Gastroesophageal sphincter (tissue), 4 donors: ENCODE data around the gene KRT78. TPM values are rescaled to one million over a fixed set of nuclear protein-coding genes. Genes with fewer than 3 reads are reported as not detected.

Source experiments
- ATAC-seq: fragments of 150-250 bp; one replicate; pipeline ENCODE4 v1.9.1; 2016; ENCODE audit warnings: mild to moderate bottlenecking, moderate library complexity
- H3K27ac ChIP-seq, 4 donors: fragments of 200-600 bp; sonication (generic) in 3 of 4; 1 replicate in 3 of 4; 2 replicates in 1 of 4; pipeline ENCODE4 v1.5.1; 2016 to 2019
- H3K27me3 ChIP-seq: fragments of 200-600 bp; sonication (generic); one replicate; pipeline ENCODE4 v1.5.1; 2019
- H3K36me3 ChIP-seq, 2 donors: fragments of 200-600 bp; sonication (generic); one replicate each; pipeline ENCODE4 v1.5.1; 2019; ENCODE audit warnings: control low read depth in 1 of 2
- H3K4me1 ChIP-seq, 3 donors: fragments of 200-600 bp; sonication (generic); 1 replicate in 2 of 3; 2 replicates in 1 of 3; pipeline ENCODE4 v1.5.1; 2016 to 2019; ENCODE audit warnings: control low read depth in 2 of 3
- H3K4me3 ChIP-seq, 2 donors: fragments of 200-600 bp; sonication (generic); one replicate each; pipeline ENCODE4 v1.5.1; 2019; ENCODE audit warnings: mild to moderate bottlenecking in 1 of 2, moderate library complexity in 1 of 2
- H3K9me3 ChIP-seq, 3 donors: fragments of 200-600 bp; sonication (generic); one replicate each; pipeline ENCODE4 v1.5.1; 2017 to 2019; ENCODE audit warnings: control low read depth in 2 of 3
- EP300 ChIP-seq: sonication (generic); formaldehyde crosslinking; IDR thresholded peaks from one replicate; pipeline ENCODE4 v1.6.1; 2017; ENCODE audit warnings: antibody characterized with exemption, mild to moderate bottlenecking
- POLR2A ChIP-seq, 2 donors: fragments of 450-650 bp; IDR thresholded peaks; one replicate each; pipeline ENCODE4 v1.6.1; 2017; ENCODE audit warnings: antibody characterized with exemption in 2 of 2, mild to moderate bottlenecking in 2 of 2, moderate library complexity in 1 of 2
- POLR2AphosphoS5 ChIP-seq: sonication (generic); formaldehyde crosslinking; IDR thresholded peaks from one replicate; pipeline ENCODE4 v1.6.1; 2017; ENCODE audit warnings: antibody characterized with exemption
- WGBS, 2 donors: methylation state at CpG; one replicate each; pipeline ENCODE4 v1.1.5; 2018; ENCODE audit warnings: low coverage in 1 of 2; 5-methylcytosine and 5-hydroxymethylcytosine counted together
- total RNA-seq, 4 donors: library from RNA; depleted of rRNA; stranded (reverse); fragments of >200 nt; gene quantifications; one replicate each; pipeline ENCODE4 v1.1.0, GENCODE V29; 2016
- TF ChIP-seq, protein P1 (sequence below), 4 experiments: fragments of 200-600 bp in 2 of 4; fragments of 450-650 bp in 2 of 4; sonication (generic) in 1 of 4; IDR thresholded peaks; one replicate each; pipeline ENCODE4 v1.5.1; 2017 to 2019; ENCODE audit warnings: antibody characterized with exemption in 4 of 4, mild to moderate bottlenecking in 2 of 4, moderate library complexity in 2 of 4

Gene KRT78
- total RNA-seq, 4 donors from 2014 or later: 0.27 to 9.5 (median 1.5) TPM

DNA sequence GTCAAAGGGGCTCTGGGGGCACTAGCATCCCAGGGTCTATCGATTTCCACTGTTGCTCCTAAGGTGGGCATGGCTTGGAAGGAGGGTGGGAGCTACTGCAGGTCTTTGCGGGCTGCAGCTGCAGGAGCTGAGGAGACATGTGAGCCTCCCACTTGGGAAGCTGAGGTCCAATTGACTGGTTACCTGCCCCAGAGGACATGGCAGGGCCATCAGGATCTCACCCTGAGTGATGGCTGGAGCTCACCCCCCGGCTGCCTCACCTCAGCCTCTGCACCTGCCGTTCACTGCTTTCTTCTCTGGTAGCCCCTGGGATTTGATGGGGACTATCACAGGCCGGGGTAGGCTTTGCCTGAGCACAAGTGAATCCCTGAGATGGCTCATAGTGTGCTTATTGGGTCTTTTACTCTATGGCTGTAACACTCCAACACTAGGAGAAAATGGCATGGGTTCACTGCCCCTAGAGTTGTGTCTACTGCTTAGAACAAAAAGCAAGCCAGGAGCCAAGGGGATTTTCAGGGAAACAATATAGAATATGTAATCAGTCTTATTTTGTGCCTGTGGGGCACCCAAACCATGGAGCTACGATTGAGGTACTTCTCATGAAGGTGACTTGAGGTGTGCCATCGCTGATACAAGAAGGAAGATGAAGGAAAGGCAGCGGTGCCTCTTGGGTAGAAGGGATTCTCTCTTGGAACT lies 31.6 kb downstream of the KRT78 start:
- H3K4me3 ChIP-seq: no peak overlapping the region
- no peaks in the 10 kb centered on the region for H3K9me3 ChIP-seq
- ATAC-seq: no peak
- TF ChIP-seq, protein P1, sequence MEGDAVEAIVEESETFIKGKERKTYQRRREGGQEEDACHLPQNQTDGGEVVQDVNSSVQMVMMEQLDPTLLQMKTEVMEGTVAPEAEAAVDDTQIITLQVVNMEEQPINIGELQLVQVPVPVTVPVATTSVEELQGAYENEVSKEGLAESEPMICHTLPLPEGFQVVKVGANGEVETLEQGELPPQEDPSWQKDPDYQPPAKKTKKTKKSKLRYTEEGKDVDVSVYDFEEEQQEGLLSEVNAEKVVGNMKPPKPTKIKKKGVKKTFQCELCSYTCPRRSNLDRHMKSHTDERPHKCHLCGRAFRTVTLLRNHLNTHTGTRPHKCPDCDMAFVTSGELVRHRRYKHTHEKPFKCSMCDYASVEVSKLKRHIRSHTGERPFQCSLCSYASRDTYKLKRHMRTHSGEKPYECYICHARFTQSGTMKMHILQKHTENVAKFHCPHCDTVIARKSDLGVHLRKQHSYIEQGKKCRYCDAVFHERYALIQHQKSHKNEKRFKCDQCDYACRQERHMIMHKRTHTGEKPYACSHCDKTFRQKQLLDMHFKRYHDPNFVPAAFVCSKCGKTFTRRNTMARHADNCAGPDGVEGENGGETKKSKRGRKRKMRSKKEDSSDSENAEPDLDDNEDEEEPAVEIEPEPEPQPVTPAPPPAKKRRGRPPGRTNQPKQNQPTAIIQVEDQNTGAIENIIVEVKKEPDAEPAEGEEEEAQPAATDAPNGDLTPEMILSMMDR (IDR thresholded peaks at IDR 0.05): no peak
- TF ChIP-seq POLR2A (IDR thresholded peaks at IDR 0.05) (no peak), POLR2AphosphoS5 (no peak), EP300 (no peak)
- 79 to 83% methylated on average over 4 to 5 of the region's 8 CpGs for WGBS, 2 donors
- H3K27me3 ChIP-seq: peaks cover 21% of the 10 kb centered on the region
- no peaks in the 10 kb centered on the region for H3K36me3 ChIP-seq
- no peak overlapping the region for H3K27ac ChIP-seq
- H3K4me1 ChIP-seq: peaks cover 0 to under 1% (median 0%) of the 10 kb centered on the region in 3 donors

DNA sequence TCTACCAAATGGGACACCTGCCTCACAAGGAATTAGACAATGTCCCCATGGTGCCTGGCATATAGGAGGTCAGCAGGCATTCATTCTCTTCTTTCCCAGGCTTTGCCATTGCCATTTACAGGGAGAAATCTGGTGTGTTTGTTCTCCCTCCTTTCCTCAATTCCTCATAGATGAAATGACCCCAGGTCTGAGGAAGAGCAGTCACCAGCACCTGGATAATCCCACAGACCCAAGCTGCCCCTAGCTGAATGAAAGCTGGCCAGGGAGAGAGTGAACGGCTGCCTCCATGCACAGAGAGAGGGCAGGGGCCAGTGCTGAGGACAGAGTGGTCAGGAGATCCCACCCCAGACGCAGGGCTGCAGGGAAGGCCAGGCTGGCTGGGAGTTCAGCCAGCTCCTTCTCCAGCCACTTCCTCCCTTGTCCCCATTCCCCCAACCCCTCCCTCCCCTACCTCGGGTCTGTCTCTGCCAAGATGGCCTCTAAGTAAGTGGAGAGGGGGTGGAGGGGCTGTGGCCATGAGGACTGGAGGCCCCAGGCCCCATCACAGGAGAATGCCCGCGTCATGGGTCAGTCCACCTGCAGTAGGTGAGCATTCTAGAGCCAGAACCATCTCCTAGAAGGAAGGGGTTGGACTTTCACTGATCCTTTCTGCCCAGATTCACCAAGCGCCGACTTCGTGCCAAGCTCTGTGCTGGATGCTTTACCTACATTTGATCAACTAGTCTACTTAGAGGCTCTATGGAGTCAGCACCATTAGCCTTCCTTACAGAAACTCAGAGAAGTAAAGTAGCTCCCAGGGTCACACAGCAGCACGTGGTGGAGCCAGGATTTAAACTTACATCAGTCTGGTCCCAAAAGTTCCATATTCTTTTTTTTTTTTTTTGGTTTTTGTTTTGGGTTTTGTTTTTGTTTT lies 32.9 kb downstream of the KRT78 start:
- no peaks in the 10 kb centered on the region for H3K4me1 ChIP-seq
- no peaks in the 10 kb centered on the region for H3K9me3 ChIP-seq
- ATAC-seq: no peak
- no peak overlapping the region for H3K4me3 ChIP-seq
- peaks cover 21% of the 10 kb centered on the region for H3K27me3 ChIP-seq
- H3K27ac ChIP-seq: no peak overlapping the region
- WGBS, 2 donors: 39% methylated on average over 2 of the region's 9 CpGs; no CpG with 5 or more reads in 1 of the 2 donors
- no peak for TF ChIP-seq POLR2AphosphoS5
- no peaks in the 10 kb centered on the region for H3K36me3 ChIP-seq

DNA sequence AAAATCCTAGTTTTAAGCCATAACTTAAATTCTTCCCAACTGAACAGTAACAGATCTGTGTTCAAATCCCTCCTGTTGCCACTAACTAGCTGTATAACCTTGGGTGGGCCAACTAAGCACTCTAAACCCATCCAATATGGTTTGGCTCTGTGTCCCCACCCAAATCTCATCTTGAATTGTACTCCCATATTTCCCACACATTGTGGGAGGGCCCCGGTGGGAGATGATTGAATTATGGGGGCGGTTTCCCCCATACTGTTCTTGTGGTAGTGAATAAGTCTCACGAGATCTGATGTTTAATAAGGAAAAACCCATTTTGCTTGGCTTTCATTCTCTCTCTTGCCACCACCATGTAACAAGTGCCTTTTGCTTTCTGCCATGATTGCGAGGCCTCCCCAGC lies 33.6 kb downstream of the KRT78 start:
- 77 to 78% methylated on average over 4 of the region's 4 CpGs for WGBS, 2 donors
- ATAC-seq: no peak
- Histone ChIP-seq H3K36me3 (no peaks in the 10 kb centered on the region), H3K27me3 (peaks cover 21% of the 10 kb centered on the region), H3K27ac (no peak overlapping the region), H3K9me3 (no peaks in the 10 kb centered on the region), H3K4me3 (no peak overlapping the region), H3K4me1 (no peaks in the 10 kb centered on the region)
- TF ChIP-seq, protein P1 (IDR thresholded peaks at IDR 0.05): no peak
- TF ChIP-seq POLR2AphosphoS5: no peak
- TF ChIP-seq EP300: no peak

DNA sequence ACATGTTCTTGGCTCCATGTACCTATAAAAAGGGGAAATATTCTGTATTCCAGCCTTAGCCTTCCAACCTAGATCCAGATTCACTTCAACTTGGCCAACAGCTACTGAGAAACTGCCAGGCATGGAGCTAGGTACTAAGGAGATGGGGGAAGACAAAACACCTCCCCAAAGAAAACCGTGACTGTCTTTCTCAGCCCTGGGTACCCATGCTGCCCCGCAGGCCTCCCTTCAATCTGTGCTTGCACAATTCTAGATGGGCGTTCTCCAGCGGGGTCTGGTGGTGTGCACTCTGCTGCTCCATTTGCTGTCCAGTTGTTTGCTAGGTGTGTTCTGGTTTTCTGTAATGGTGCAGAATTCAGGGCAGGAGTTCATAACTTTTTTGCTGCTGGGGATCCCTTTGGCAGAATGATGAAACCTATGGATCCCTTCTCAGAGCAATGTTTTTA lies 34.1 kb downstream of the KRT78 start:
- H3K27ac ChIP-seq: no peak overlapping the region
- H3K36me3 ChIP-seq: no peaks in the 10 kb centered on the region
- no peaks in the 10 kb centered on the region for H3K9me3 ChIP-seq
- no peak for ATAC-seq
- TF ChIP-seq EP300 (no peak), POLR2A (IDR thresholded peaks at IDR 0.05) (no peak), POLR2AphosphoS5 (no peak)
- TF ChIP-seq, protein P1 (IDR thresholded peaks at IDR 0.05): no peak
- H3K27me3 ChIP-seq: peaks cover 19% of the 10 kb centered on the region
- no peaks in the 10 kb centered on the region for H3K4me1 ChIP-seq
- 58 to 73% methylated on average over 2 to 4 of the region's 4 CpGs for WGBS, 2 donors
- no peak overlapping the region for H3K4me3 ChIP-seq

DNA sequence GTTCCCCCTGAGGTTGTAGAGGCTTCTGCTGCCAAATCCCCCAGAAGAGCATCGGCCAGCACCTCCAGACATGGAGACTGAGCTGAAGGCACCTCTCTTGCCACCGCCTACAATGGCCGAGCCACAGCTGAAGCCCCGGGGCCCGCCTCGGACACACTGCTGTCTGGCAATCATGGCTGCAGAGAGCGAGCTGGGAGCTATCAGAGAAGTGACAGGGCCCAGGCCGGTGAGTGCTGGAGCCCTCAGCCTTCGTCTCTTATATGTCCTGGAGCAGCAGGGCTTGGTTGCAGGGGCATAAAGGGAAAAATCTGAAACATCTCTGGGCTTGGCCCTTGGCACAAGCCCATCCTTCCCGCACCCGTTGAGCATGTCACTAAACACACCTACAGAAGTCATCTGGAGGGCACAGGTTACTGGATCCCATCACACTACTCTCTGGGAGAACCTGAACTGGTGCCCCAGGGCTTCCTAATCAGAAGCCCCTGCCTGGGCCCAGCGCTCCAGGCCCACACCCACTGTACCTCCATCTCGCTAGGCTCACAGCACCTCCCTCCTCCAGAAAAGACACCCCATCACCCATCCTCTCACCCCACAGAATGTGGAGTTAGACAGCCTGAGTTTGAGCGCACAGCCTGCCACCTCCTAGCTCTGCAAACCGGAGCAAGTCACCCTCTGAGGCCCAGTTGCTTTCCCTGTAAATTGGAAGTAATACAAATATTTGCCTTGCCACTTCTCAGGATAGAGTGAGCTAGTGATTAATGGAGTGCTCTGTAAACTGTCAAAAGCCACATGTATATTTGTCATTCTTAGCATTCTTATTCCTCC lies 34.7 kb downstream of the KRT78 start, which contains the start of gene KRT4:
KRT4 (minus strand) TSS at position 232 of the 825 bp plus-strand sequence; CDS start at position 174, 58 bp downstream.
- no peaks in the 10 kb centered on the region for H3K9me3 ChIP-seq
- ATAC-seq: no peak
- no peaks in the 10 kb centered on the region for H3K4me1 ChIP-seq
- peaks cover 18% of the 10 kb centered on the region for H3K27me3 ChIP-seq
- no peak within 1 kb of the TSS for H3K4me3 ChIP-seq
- H3K27ac ChIP-seq: no peak within 1 kb of the TSS
- 23 to 63% methylated on average over 2 to 6 of the region's 15 CpGs for WGBS, 2 donors
- no peaks in the 10 kb centered on the region for H3K36me3 ChIP-seq
- TF ChIP-seq POLR2A (IDR thresholded peaks at IDR 0.05): no peak
- TF ChIP-seq POLR2AphosphoS5: no peak
- no peak for TF ChIP-seq EP300
- TF ChIP-seq, protein P1 (IDR thresholded peaks at IDR 0.05): no peak
